HepG2 (cell line): ENCODE measurements around the gene ADH4. TPM values are rescaled to one million over a fixed set of nuclear protein-coding genes. Genes with fewer than 3 reads are reported as not detected.
A peak's percentile ranks its signal among the peaks of the same experiment; 100 is the strongest.

ENCODE experiments used
- CEBPG ChIP-seq: IDR thresholded peaks from 2 replicates; pipeline ENCODE4 v1.6.1; 2016
- FOXA3 ChIP-seq: IDR thresholded peaks from 2 replicates; pipeline ENCODE4 v1.6.1; 2016; ENCODE audit warnings: missing genetic modification reagents, missing compliant biosample characterization
- HDAC6 ChIP-seq: fragments of 200-600 bp; sonication (generic); IDR thresholded peaks from 2 replicates; pipeline ENCODE4 v1.7.0; 2017; ENCODE audit warnings: mild to moderate bottlenecking, antibody characterized with exemption, low read length, low read depth
- ISX ChIP-seq: sonication (generic); formaldehyde crosslinking; conservative IDR thresholded peaks from 2 replicates; pipeline ENCODE4 v1.5.0; 2020; ENCODE audit warnings: missing genetic modification reagents
- KDM2A ChIP-seq: sonication (generic); formaldehyde crosslinking; IDR thresholded peaks from 2 replicates; pipeline ENCODE4 v1.4.0; 2020; ENCODE audit warnings: low read depth, missing genetic modification reagents, borderline replicate concordance
- MED13 ChIP-seq: sonication (generic); formaldehyde crosslinking; IDR thresholded peaks from 2 replicates; pipeline ENCODE4 v1.5.0; 2020; ENCODE audit warnings: missing genetic modification reagents
- MEIS2 ChIP-seq: sonication (generic); formaldehyde crosslinking; IDR thresholded peaks from 2 replicates; pipeline ENCODE4 v1.9.0; 2021; ENCODE audit warnings: mild to moderate bottlenecking, missing genetic modification reagents
- MIER3 ChIP-seq: IDR thresholded peaks from 2 replicates; pipeline ENCODE4 v1.6.1; 2016; ENCODE audit warnings: missing compliant biosample characterization, borderline replicate concordance
- NCOA2 ChIP-seq: sonication (generic); formaldehyde crosslinking; IDR thresholded peaks from 2 replicates; pipeline ENCODE4 v1.8.0; 2022; ENCODE audit warnings: inconsistent platforms
- NFYB ChIP-seq: sonication (generic); formaldehyde crosslinking; IDR thresholded peaks from 2 replicates; pipeline ENCODE4 v1.4.0; 2020; ENCODE audit warnings: missing genetic modification reagents
- PCBP2 ChIP-seq: fragments of 200-400 bp; formaldehyde crosslinking; optimal IDR thresholded peaks from 2 replicates; pipeline ENCODE3; 2018; ENCODE audit warnings: low read length, low read depth; ENCODE audit not compliant: poor library complexity, severe bottlenecking
- SMAD3 ChIP-seq: sonication (generic); formaldehyde crosslinking; IDR thresholded peaks from 2 replicates; pipeline ENCODE4 v1.4.0; 2020; ENCODE audit warnings: missing genetic modification reagents
- SOX6 ChIP-seq, 2 experiments: fragments of 450-650 bp in 1 of 2; sonication (generic) in 1 of 2; formaldehyde crosslinking in 1 of 2; IDR thresholded peaks; 2 replicates each; pipeline versions ENCODE4 v1.4.0 to v1.6.1; 2017 to 2020; ENCODE audit warnings: antibody characterized with exemption in 1 of 2, mild to moderate bottlenecking in 1 of 2, missing genetic modification reagents in 1 of 2
- U2AF2 ChIP-seq: fragments of 200-400 bp; formaldehyde crosslinking; IDR thresholded peaks from 2 replicates; pipeline ENCODE4 v1.6.1; 2017; ENCODE audit warnings: low read depth, mild to moderate bottlenecking, low read length
- ZEB1 ChIP-seq: IDR thresholded peaks from 2 replicates; pipeline ENCODE4 v1.6.1; 2012; ENCODE audit warnings: mild to moderate bottlenecking, low read depth, inconsistent platforms; ENCODE audit not compliant: insufficient replicate concordance
- ZFP36 ChIP-seq: fragments of 150-350 bp; IDR thresholded peaks from 2 replicates; pipeline ENCODE4 v1.6.1; 2018; ENCODE audit warnings: borderline replicate concordance, low read length, low read depth; ENCODE audit not compliant: partially characterized antibody
- ZNF274 ChIP-seq: sonication (generic); formaldehyde crosslinking; IDR thresholded peaks from 2 replicates; pipeline ENCODE4 v1.5.1; 2020; ENCODE audit warnings: mild to moderate bottlenecking, missing genetic modification reagents
- ZNF44 ChIP-seq: sonication (generic); formaldehyde crosslinking; IDR thresholded peaks from 2 replicates; pipeline ENCODE4 v1.5.1; 2020; ENCODE audit warnings: mild to moderate bottlenecking, missing genetic modification reagents
- ZNF570 ChIP-seq: sonication (generic); formaldehyde crosslinking; IDR thresholded peaks from 2 replicates; pipeline ENCODE4 v1.4.0; 2020; ENCODE audit warnings: mild to moderate bottlenecking, missing genetic modification reagents, borderline replicate concordance
- ZNF629 ChIP-seq: sonication (generic); formaldehyde crosslinking; conservative IDR thresholded peaks from 2 replicates; pipeline ENCODE4 v1.5.0; 2020; ENCODE audit warnings: missing genetic modification reagents
- ZNF672 ChIP-seq: sonication (generic); formaldehyde crosslinking; IDR thresholded peaks from 2 replicates; pipeline ENCODE4 v1.8.1; 2022; ENCODE audit warnings: missing genetic modification reagents
- polyA plus RNA-seq, 8 experiments: library from polyadenylated mRNA; depleted of rRNA in 3 of 8; stranded (reverse) in 7 of 8; unstranded in 1 of 8; fragments of >200 nt; fragmentation: Illumina TruSeq in 4 of 8; extraction: Trizol in 4 of 8; gene quantifications; 2 replicates each; pipeline versions ENCODE4 v1.2.1 to v1.2.3, GENCODE V29; 2011 to 2016; ENCODE audit warnings: low read depth in 4 of 8, missing spikeins in 1 of 8, mixed read lengths in 1 of 8; ENCODE audit not compliant: insufficient read depth in 1 of 8
- total RNA-seq, 5 experiments: library from RNA; depleted of rRNA; stranded (reverse); fragments of >200 nt; fragmentation: Illumina TruSeq; extraction: Trizol; gene quantifications; 2 replicates each; pipeline ENCODE4 v1.2.3, GENCODE V29; 2016; ENCODE audit warnings: low read depth in 1 of 5
- TF ChIP-seq, protein P1 (sequence below): sonication (generic); formaldehyde crosslinking; IDR thresholded peaks from 2 replicates; pipeline ENCODE4 v1.4.0; 2020; ENCODE audit warnings: low read depth, missing genetic modification reagents
- TF ChIP-seq, protein P2 (sequence below): sonication (generic); formaldehyde crosslinking; IDR thresholded peaks from 2 replicates; pipeline ENCODE4 v1.4.0; 2020; ENCODE audit warnings: missing genetic modification reagents, borderline replicate concordance
- TF ChIP-seq, protein P3 (sequence below): sonication (generic); formaldehyde crosslinking; IDR thresholded peaks from 2 replicates; pipeline ENCODE4 v1.8.0; 2022; ENCODE audit warnings: mild to moderate bottlenecking, missing genetic modification reagents, borderline replicate concordance
- TF ChIP-seq, protein P4 (sequence below): sonication (generic); formaldehyde crosslinking; IDR thresholded peaks from 2 replicates; pipeline ENCODE4 v1.4.0; 2020; ENCODE audit warnings: missing genetic modification reagents; ENCODE audit errors: not compliant biosample characterization

ADH4 gene
- total and polyA plus RNA-seq, 2 of the 13 experiments (the other 11 are each of a cell fraction or from before 2014, with no cell fraction given) = 24.3 to 31.1 TPM

DNA sequence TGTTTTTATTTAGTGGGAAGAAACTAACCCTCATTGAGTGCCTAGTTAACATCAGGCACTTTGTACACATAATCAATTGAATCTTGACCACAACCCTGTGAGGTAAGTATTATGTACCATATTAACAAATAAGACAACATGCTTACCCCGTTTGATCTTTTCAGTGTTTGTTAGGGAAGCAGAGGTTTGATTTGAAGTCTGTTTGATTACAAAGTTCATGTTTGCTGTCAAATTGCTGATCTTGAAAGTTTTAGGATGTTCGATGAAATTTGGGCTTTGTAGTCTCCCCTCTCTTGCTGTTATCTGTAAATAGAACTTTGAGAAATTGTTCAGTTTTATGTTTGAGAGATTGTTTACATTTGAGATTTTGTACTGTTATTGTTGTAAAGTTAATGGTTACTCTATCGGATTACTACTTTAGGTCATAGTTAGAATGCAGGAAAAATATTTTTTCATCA lies 13.4 kb upstream of the ADH4 start (continued):
- TF ChIP-seq, protein P1, sequence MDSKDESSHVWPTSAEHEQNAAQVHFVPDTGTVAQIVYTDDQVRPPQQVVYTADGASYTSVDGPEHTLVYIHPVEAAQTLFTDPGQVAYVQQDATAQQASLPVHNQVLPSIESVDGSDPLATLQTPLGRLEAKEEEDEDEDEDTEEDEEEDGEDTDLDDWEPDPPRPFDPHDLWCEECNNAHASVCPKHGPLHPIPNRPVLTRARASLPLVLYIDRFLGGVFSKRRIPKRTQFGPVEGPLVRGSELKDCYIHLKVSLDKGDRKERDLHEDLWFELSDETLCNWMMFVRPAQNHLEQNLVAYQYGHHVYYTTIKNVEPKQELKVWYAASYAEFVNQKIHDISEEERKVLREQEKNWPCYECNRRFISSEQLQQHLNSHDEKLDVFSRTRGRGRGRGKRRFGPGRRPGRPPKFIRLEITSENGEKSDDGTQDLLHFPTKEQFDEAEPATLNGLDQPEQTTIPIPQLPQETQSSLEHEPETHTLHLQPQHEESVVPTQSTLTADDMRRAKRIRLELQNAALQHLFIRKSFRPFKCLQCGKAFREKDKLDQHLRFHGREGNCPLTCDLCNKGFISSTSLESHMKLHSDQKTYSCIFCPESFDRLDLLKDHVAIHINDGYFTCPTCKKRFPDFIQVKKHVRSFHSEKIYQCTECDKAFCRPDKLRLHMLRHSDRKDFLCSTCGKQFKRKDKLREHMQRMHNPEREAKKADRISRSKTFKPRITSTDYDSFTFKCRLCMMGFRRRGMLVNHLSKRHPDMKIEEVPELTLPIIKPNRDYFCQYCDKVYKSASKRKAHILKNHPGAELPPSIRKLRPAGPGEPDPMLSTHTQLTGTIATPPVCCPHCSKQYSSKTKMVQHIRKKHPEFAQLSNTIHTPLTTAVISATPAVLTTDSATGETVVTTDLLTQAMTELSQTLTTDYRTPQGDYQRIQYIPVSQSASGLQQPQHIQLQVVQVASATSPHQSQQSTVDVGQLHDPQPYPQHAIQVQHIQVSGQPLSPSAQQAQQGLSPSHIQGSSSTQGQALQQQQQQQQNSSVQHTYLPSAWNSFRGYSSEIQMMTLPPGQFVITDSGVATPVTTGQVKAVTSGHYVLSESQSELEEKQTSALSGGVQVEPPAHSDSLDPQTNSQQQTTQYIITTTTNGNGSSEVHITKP (CRISPR knock-in tag) = 0 out of 2 replicates have a peak, but pooled peaks have one; percentile 15
- peak; percentile 79 for TF ChIP-seq MEIS2
- TF ChIP-seq ZFP36 = peak; percentile 88
- peak; percentile 100 for TF ChIP-seq FOXA3 (CRISPR knock-in tag)
- TF ChIP-seq ZNF672 (CRISPR knock-in tag) = no peak
- peak; percentile 100 for TF ChIP-seq NCOA2
- TF ChIP-seq, protein P2, sequence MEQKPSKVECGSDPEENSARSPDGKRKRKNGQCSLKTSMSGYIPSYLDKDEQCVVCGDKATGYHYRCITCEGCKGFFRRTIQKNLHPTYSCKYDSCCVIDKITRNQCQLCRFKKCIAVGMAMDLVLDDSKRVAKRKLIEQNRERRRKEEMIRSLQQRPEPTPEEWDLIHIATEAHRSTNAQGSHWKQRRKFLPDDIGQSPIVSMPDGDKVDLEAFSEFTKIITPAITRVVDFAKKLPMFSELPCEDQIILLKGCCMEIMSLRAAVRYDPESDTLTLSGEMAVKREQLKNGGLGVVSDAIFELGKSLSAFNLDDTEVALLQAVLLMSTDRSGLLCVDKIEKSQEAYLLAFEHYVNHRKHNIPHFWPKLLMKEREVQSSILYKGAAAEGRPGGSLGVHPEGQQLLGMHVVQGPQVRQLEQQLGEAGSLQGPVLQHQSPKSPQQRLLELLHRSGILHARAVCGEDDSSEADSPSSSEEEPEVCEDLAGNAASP (CRISPR knock-in tag) = peak; percentile 96
- TF ChIP-seq ZNF570 = no peak
- TF ChIP-seq KDM2A (CRISPR knock-in tag) = no peak
- no peak for TF ChIP-seq ZNF274 (CRISPR knock-in tag)
- TF ChIP-seq ZEB1 = peak; percentile 70
- peak; percentile 99 for TF ChIP-seq MED13
- TF ChIP-seq CEBPG (CRISPR knock-in tag) = peak; percentile 95
- TF ChIP-seq PCBP2 = no peak
- TF ChIP-seq, protein P3, sequence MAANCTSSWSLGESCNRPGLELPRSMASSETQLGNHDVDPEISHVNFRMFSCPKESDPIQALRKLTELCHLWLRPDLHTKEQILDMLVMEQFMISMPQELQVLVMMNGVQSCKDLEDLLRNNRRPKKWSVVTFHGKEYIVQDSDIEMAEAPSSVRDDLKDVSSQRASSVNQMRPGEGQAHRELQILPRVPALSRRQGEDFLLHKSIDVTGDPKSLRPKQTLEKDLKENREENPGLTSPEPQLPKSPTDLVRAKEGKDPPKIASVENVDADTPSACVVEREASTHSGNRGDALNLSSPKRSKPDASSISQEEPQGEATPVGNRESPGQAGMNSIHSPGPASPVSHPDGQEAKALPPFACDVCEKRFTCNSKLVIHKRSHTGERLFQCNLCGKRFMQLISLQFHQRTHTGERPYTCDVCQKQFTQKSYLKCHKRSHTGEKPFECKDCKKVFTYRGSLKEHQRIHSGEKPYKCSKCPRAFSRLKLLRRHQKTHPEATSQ (CRISPR knock-in tag) = peak; percentile 65; the same call in 1 of the 2 replicates
- 0 out of 2 replicates have a peak, but pooled peaks have one; percentile 78 for TF ChIP-seq ISX (CRISPR knock-in tag)
- TF ChIP-seq, protein P4, sequence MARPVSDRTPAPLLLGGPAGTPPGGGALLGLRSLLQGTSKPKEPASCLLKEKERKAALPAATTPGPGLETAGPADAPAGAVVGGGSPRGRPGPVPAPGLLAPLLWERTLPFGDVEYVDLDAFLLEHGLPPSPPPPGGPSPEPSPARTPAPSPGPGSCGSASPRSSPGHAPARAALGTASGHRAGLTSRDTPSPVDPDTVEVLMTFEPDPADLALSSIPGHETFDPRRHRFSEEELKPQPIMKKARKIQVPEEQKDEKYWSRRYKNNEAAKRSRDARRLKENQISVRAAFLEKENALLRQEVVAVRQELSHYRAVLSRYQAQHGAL (CRISPR knock-in tag) = peak; percentile 84
- TF ChIP-seq SMAD3 (CRISPR knock-in tag) = peak; percentile 89
- TF ChIP-seq NFYB (CRISPR knock-in tag) = no peak
- peak; percentile 94; the same call in 1 of the 2 replicates for TF ChIP-seq MIER3 (CRISPR knock-in tag)
- TF ChIP-seq SOX6 (IDR thresholded peaks at IDR 0.05) = no peak
- TF ChIP-seq SOX6 (CRISPR knock-in tag; IDR thresholded peaks at IDR 0.05) = peak; percentile 99
- no peak; the same call in 1 of the 2 replicates for TF ChIP-seq HDAC6
- TF ChIP-seq ZNF44 (CRISPR knock-in tag) = no peak
- no peak; the same call in 1 of the 2 replicates for TF ChIP-seq ZNF629 (CRISPR knock-in tag)
- TF ChIP-seq U2AF2 = no peak
